Chondrocyte (in vitro differentiated cells): ENCODE measurements around the gene ACSF2. TPM values are rescaled to one million over a fixed set of nuclear protein-coding genes. Genes with fewer than 3 reads are reported as not detected.

Experiments
- DNase-seq: peaks from one replicate; pipeline ENCODE4 v3.0.0; 2021; ENCODE audit warnings: mixed read lengths, low spot score
- H3K27ac Mint-ChIP-seq: one replicate; pipeline ENCODE4 v1.8.0; 2021; ENCODE audit warnings: mild to moderate bottlenecking, moderate library complexity, mixed read lengths; ENCODE audit not compliant: unreplicated experiment
- H3K27me3 Mint-ChIP-seq: 2 replicates; pipeline ENCODE4 v1.8.0; 2021; ENCODE audit warnings: low read depth, mixed read lengths
- H3K36me3 Mint-ChIP-seq: 2 replicates; pipeline ENCODE4 v1.8.0; 2021; ENCODE audit warnings: low read depth, mixed read lengths
- H3K4me1 Mint-ChIP-seq: 2 replicates; pipeline ENCODE4 v1.8.0; 2021; ENCODE audit warnings: low read depth, mild to moderate bottlenecking, mixed read lengths
- H3K4me3 Mint-ChIP-seq: one replicate; pipeline ENCODE4 v1.8.0; 2021; ENCODE audit warnings: mild to moderate bottlenecking, moderate library complexity, mixed read lengths; ENCODE audit not compliant: unreplicated experiment
- H3K9me3 Mint-ChIP-seq: 2 replicates; pipeline ENCODE4 v1.8.0; 2021; ENCODE audit warnings: low read depth, mixed read lengths
- total RNA-seq: library from RNA; stranded (reverse); gene quantifications from 3 replicates; pipeline ENCODE4 v1.2.1, GENCODE V29; 2021
- TF ChIP-seq, protein P1 (sequence below): fragments of 200-600 bp; sonication (generic); IDR thresholded peaks from 2 replicates; pipeline ENCODE4 v1.5.0; 2021; ENCODE audit warnings: antibody characterized with exemption, mild to moderate bottlenecking, moderate library complexity

The ACSF2 gene
- total RNA-seq, 1 donor from 2014 or later = 17.4 TPM

DNA sequence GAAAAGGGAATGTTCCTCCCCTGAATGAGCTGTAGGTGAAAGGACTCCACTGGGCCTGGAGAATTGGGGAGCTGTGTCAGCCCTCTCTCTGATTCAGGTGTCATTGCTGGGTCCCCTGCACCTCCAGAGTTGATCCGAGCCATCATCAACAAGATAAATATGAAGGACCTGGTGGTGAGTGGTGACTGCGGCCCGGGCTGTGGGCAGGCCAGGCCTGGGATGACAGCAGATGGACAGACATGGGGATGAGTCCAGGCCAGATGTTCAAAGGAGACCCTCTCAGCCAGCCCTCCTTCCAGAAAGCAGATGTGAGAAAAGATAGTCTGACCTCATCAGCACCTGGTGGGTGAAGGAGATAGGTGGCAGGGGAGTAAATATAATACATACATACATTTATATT is 38.1 kb downstream of the ACSF2 start:
- no peak overlapping the region for H3K27ac Mint-ChIP-seq
- peaks cover 2% of the 10 kb centered on the region for H3K36me3 Mint-ChIP-seq
- no peak overlapping the region for H3K4me3 Mint-ChIP-seq
- DNase-seq = no peak
- TF ChIP-seq, protein P1, sequence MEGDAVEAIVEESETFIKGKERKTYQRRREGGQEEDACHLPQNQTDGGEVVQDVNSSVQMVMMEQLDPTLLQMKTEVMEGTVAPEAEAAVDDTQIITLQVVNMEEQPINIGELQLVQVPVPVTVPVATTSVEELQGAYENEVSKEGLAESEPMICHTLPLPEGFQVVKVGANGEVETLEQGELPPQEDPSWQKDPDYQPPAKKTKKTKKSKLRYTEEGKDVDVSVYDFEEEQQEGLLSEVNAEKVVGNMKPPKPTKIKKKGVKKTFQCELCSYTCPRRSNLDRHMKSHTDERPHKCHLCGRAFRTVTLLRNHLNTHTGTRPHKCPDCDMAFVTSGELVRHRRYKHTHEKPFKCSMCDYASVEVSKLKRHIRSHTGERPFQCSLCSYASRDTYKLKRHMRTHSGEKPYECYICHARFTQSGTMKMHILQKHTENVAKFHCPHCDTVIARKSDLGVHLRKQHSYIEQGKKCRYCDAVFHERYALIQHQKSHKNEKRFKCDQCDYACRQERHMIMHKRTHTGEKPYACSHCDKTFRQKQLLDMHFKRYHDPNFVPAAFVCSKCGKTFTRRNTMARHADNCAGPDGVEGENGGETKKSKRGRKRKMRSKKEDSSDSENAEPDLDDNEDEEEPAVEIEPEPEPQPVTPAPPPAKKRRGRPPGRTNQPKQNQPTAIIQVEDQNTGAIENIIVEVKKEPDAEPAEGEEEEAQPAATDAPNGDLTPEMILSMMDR = no peak
- peaks cover 2% of the 10 kb centered on the region for H3K27me3 Mint-ChIP-seq
- H3K4me1 Mint-ChIP-seq = peaks cover 3% of the 10 kb centered on the region
- H3K9me3 Mint-ChIP-seq = no peaks in the 10 kb centered on the region

DNA sequence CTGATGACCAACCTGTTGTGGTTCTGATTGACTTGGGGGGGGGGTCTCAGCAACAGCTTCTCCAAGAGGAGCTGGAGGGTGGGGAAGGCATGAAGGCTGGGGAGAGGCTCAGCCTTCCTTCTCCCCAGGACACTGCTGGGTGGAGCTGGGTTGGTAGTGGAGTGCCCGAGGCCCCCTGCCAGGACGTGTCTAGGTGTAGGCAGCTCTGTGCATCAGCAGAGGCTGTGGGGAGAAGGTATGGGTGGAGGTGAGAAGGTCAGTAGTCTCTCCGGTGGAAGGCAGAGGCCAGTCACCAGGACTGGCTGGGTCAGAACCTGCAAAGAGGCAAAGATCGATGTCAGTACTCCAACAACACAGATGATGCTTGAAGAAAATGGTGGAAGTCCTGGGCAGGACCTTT is 38.7 kb downstream of the ACSF2 start:
- Mint-ChIP-seq H3K9me3 (no peaks in the 10 kb centered on the region), H3K4me3 (no peak overlapping the region), H3K36me3 (peaks cover 2% of the 10 kb centered on the region), H3K27ac (no peak overlapping the region), H3K4me1 (peaks cover 3% of the 10 kb centered on the region), H3K27me3 (peaks cover 2% of the 10 kb centered on the region)
- no peak for DNase-seq
- TF ChIP-seq, protein P1 = no peak

DNA sequence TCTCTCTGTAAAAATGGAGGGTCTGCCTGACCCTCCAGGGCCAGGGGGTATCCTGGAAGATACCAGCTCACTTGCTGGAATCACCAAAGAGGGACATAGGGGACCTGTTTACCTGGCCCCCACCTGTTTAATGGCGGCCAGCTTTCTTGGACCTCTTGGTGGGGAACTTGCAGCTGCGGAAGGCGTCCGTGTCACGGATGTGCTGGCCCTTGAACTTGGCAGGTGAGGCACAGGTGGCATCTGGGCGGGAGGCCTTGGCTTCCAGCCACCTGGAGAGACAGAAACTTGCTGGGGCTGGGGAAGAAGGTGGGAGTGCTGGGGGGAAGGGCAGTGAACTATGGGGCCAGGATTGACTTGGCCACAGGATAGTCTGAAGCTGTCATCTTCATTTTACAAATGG is 39.2 kb downstream of the ACSF2 start:
- DNase-seq = no peak
- TF ChIP-seq, protein P1 = no peak
- no peaks in the 10 kb centered on the region for H3K9me3 Mint-ChIP-seq
- H3K27ac Mint-ChIP-seq = no peak overlapping the region
- H3K27me3 Mint-ChIP-seq = peaks cover 2% of the 10 kb centered on the region
- no peak overlapping the region for H3K4me3 Mint-ChIP-seq
- peaks cover 3% of the 10 kb centered on the region for H3K4me1 Mint-ChIP-seq
- H3K36me3 Mint-ChIP-seq = peaks cover 2% of the 10 kb centered on the region

DNA sequence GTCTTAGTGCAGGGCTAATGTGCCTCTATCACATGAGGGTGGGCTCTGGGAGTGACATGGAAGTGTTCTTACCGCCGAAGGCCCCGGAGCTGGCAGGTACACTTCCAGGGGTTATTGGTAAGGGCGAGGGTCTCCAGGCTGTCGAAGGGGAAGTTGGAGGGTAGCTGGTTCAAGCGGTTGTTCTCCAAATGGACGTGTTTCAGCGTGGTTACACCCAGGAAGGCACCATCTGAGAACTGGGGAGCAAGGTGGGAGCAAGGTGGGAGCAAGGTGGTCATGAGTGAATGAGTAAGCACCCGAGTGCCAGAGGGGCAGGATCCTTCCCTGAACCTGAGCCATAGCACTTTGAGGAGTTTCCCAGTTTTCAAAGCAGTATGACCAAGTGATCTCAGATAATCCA is 39.6 kb downstream of the ACSF2 start:
- no peak for DNase-seq
- Mint-ChIP-seq H3K36me3 (peaks cover 2% of the 10 kb centered on the region), H3K27me3 (peaks cover 2% of the 10 kb centered on the region)

DNA sequence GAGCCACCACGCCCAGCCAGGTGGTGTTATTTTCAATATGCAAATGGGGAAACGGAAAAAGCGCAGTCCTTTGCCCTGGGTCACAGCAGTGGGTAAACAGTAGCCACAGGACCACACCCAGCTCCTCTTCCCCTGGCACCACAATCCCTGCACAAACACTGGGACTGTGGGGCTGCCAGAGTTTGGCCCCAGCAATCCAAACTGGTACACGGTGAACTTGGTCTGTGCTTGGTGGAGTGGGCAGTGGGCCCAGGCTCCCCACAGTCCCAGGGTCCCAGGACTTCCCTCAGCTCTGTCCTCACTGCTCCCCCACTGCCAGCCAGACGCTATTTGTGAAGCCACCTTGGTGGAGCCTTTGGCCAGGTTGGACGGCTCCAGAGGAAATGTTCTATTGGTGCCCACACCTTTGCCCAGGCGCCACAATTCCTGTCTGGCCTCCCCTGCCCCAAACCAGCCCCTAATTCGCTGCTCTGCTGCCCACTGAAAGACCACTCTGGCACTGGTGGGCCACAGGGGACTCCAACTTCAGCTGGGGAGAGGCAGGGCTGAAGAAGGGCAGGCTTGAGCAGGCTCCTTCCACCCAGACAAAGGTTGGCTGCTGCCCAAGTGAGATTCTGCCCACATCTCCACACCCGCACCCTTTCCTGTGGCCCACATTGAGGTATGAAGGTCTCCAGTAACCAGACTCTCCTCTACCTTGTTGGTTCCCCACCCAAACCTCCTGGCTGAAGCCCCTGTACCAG is 40.5 kb downstream of the ACSF2 start:
- Mint-ChIP-seq H3K4me3 (no peak overlapping the region), H3K27me3 (peaks cover 2% of the 10 kb centered on the region), H3K27ac (no peak overlapping the region), H3K4me1 (peaks cover 3% of the 10 kb centered on the region), H3K9me3 (no peaks in the 10 kb centered on the region), H3K36me3 (peaks cover 2% of the 10 kb centered on the region)
- TF ChIP-seq, protein P1 = no peak
- DNase-seq = no peak

More for the DNA sequence above, 39.6 kb downstream of the ACSF2 start:
- Mint-ChIP-seq H3K4me3 (no peak overlapping the region), H3K4me1 (peaks cover 3% of the 10 kb centered on the region), H3K27ac (no peak overlapping the region), H3K9me3 (no peaks in the 10 kb centered on the region)
- TF ChIP-seq, protein P1 = no peak
